ENCODE results near the gene SDR42E2.

DNA sequence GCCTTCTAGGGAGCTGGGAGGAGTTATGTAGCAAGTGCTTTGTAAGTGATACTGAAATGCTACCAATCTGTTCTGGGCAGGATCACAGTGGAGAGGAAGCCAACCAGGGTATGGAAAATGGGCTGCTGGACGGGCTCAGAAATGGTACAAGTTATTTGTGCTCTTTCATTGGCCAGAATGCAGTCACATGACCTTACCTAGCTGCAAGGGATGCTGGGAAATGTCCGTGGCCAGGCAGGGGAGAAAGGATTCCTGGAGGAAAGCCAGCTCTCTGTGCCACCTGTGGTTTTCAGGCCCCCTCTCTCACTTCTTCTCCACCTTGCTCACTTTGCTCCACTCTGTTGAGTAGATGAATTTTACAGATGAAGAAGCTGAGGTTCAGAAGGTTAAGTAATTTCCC lies 48.5 kb downstream of the SDR42E2 start:
- no peak for TF ChIP-seq POLR2AphosphoS5 (IDR thresholded peaks at IDR 0.05; ENCODE audit: insufficient read depth, low read depth, low read length)
- TF ChIP-seq, protein P1, sequence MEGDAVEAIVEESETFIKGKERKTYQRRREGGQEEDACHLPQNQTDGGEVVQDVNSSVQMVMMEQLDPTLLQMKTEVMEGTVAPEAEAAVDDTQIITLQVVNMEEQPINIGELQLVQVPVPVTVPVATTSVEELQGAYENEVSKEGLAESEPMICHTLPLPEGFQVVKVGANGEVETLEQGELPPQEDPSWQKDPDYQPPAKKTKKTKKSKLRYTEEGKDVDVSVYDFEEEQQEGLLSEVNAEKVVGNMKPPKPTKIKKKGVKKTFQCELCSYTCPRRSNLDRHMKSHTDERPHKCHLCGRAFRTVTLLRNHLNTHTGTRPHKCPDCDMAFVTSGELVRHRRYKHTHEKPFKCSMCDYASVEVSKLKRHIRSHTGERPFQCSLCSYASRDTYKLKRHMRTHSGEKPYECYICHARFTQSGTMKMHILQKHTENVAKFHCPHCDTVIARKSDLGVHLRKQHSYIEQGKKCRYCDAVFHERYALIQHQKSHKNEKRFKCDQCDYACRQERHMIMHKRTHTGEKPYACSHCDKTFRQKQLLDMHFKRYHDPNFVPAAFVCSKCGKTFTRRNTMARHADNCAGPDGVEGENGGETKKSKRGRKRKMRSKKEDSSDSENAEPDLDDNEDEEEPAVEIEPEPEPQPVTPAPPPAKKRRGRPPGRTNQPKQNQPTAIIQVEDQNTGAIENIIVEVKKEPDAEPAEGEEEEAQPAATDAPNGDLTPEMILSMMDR (IDR thresholded peaks at IDR 0.05; ENCODE audit: extremely low read depth in 1 of 2, insufficient read depth in 1 of 2, low read depth in 1 of 2, low read length in 2 of 2), result no peak
